Activated CD8-positive, alpha-beta T cell treated with anti-CD3 and anti-CD28 coated beads for 36 hours (primary cell): ENCODE measurements around the gene YBX2. TPM values are rescaled to one million over a fixed set of nuclear protein-coding genes. Genes with fewer than 3 reads are reported as not detected.

Experiments
- ATAC-seq: fragments of 200-7000 bp; cut with Tn5 transposase; one replicate; pipeline ENCODE4 v1.10.0; 2021; ENCODE audit warnings: mild to moderate bottlenecking, moderate library complexity
- CTCF ChIA-PET: fragments of 350-600 bp; sonication (Branson Sonifier 250); formaldehyde crosslinking; loops from one replicate; lab custom pipeline; 2021; ENCODE audit warnings: antibody characterized with exemption; lab: Charles Lee
- POLR2A ChIA-PET: fragments of 350-600 bp; sonication (Branson Sonifier 250); formaldehyde crosslinking; loops from one replicate; lab custom pipeline; 2021; ENCODE audit warnings: antibody characterized with exemption; lab: Charles Lee
- DNase-seq: peaks from one replicate; pipeline ENCODE4 v3.0.0-alpha.2; 2020
- H3K27ac Mint-ChIP-seq: one replicate; pipeline ENCODE4 v1.8.0; 2021; ENCODE audit warnings: mild to moderate bottlenecking, mixed read lengths
- H3K27me3 Mint-ChIP-seq: one replicate; pipeline ENCODE4 v1.8.0; 2021; ENCODE audit warnings: mixed read lengths
- H3K36me3 Mint-ChIP-seq: one replicate; pipeline ENCODE4 v1.8.0; 2021; ENCODE audit warnings: low read depth, mixed read lengths
- H3K4me1 Mint-ChIP-seq: one replicate; pipeline ENCODE4 v1.8.0; 2021; ENCODE audit warnings: low read depth, mixed read lengths
- H3K4me3 Mint-ChIP-seq: one replicate; pipeline ENCODE4 v1.8.0; 2021; ENCODE audit warnings: mild to moderate bottlenecking, moderate library complexity, mixed read lengths
- H3K9me3 Mint-ChIP-seq: one replicate; pipeline ENCODE4 v1.8.0; 2021; ENCODE audit warnings: mixed read lengths
- intact Hi-C: fragments of 100-400 bp; cut with micrococcal nuclease; formaldehyde crosslinking; loops from one replicate; pipeline ENCODE4 v1.10.0; 2022
- total RNA-seq, 2 experiments: library from RNA; stranded (reverse); gene quantifications; one replicate each; pipeline ENCODE4 v1.2.3, GENCODE V29; 2021
- TF ChIP-seq, protein P1 (sequence below): fragments of 200-600 bp; IDR thresholded peaks from one replicate; pipeline ENCODE4 v1.8.0; 2022; ENCODE audit warnings: antibody characterized with exemption, mild to moderate bottlenecking

The YBX2 gene
- total RNA-seq, 2 experiments from 2014 or later, result 0.56 to 0.83 TPM

DNA sequence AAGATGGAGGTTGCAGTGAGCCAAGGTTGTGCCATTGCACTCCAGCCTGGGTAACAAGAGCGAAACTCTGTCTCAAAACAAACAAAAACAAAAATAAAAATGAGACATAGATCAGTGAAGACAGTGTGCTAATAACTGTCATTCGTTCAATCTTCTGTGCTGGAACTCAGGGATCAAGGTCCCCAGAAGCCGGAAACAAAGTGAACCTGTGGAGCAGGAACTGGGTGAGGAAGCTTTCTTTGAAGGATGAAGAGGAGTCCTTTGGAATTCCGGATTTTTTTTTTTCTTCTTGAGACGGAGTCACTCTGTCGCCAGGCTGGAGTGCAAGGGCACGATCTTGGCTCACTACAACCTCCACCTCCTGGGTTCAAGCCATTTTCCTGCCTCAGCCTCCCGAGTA lies 15.0 kb downstream of the YBX2 start:
- ChIA-PET POLR2A (no interaction called here), CTCF (interaction anchor here (2.8 to 10.3 kb wide), 2 partner anchors 19 to 76 kb away, joined by 8 to 144 read pairs; partner anchors contain the start of gene TMEM95)
- no peak overlapping the region for H3K27ac Mint-ChIP-seq
- DNase-seq (no peak), ATAC-seq (no peak)
- peaks cover 16% of the 10 kb centered on the region for H3K27me3 Mint-ChIP-seq
- peaks cover 19% of the 10 kb centered on the region for H3K4me1 Mint-ChIP-seq
- H3K9me3 Mint-ChIP-seq, result no peaks in the 10 kb centered on the region
- H3K4me3 Mint-ChIP-seq, result no peak overlapping the region
- no peaks in the 10 kb centered on the region for H3K36me3 Mint-ChIP-seq
- intact Hi-C loops, result no loop called here
- TF ChIP-seq, protein P1, sequence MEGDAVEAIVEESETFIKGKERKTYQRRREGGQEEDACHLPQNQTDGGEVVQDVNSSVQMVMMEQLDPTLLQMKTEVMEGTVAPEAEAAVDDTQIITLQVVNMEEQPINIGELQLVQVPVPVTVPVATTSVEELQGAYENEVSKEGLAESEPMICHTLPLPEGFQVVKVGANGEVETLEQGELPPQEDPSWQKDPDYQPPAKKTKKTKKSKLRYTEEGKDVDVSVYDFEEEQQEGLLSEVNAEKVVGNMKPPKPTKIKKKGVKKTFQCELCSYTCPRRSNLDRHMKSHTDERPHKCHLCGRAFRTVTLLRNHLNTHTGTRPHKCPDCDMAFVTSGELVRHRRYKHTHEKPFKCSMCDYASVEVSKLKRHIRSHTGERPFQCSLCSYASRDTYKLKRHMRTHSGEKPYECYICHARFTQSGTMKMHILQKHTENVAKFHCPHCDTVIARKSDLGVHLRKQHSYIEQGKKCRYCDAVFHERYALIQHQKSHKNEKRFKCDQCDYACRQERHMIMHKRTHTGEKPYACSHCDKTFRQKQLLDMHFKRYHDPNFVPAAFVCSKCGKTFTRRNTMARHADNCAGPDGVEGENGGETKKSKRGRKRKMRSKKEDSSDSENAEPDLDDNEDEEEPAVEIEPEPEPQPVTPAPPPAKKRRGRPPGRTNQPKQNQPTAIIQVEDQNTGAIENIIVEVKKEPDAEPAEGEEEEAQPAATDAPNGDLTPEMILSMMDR, result no peak

DNA sequence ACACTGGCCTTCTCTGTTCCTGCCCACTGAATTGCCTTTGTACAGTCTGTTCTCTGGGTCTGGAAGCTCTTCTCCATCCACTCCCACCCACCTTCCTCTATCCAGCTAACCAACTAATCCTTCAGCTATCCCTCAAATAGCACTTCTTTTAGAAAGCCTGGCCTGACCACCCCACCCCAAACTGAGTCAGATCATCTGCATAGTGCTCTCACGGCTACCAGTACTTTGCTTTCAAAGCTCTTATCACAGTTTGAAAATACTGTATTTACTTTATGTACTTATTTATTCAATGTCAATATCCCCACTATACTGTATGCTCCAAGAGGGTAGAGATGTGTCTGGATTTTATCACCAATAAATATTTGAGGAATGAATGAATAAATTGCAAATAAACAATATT lies 27.7 kb downstream of the YBX2 start:
- no peak overlapping the region for H3K4me3 Mint-ChIP-seq
- intact Hi-C loops, result no loop called here
- no peak for DNase-seq
- ATAC-seq, result no peak
- H3K36me3 Mint-ChIP-seq, result no peaks in the 10 kb centered on the region
- no peaks in the 10 kb centered on the region for H3K9me3 Mint-ChIP-seq
- peaks cover 17% of the 10 kb centered on the region for H3K4me1 Mint-ChIP-seq
- ChIA-PET CTCF (interaction anchor here (0.9 to 4.5 kb wide), 6 partner anchors 14 to 221 kb away, joined by 3 to 21 read pairs (median 4); no protein-coding TSS in a partner anchor), POLR2A (interaction anchor here (0.6 kb wide), 1 partner anchor 13 kb away, joined by 3 read pairs; no protein-coding TSS in a partner anchor)
- peaks cover 17% of the 10 kb centered on the region for H3K27me3 Mint-ChIP-seq
- TF ChIP-seq, protein P1, result no peak
- no peak overlapping the region for H3K27ac Mint-ChIP-seq

DNA sequence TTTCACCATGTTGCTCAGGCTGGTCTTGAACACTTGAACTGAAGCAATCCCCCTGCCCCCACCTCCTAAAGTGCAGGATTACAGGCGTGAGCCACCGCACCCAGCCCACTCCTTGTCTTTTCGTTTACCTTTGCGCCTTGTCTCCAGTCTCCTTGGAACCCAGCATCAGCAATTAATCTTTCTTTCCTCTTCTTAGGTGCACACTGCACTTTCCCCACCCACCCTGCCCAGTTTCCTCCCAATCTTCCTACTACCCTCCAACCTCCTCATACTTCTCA lies 30.7 kb downstream of the YBX2 start:
- H3K27me3 Mint-ChIP-seq, result peaks cover 18% of the 10 kb centered on the region
- H3K27ac Mint-ChIP-seq, result no peak overlapping the region
- peaks cover 12% of the 10 kb centered on the region for H3K36me3 Mint-ChIP-seq
- ChIA-PET CTCF (no interaction called here), POLR2A (interaction anchor here (1.0 kb wide), 1 partner anchor 29 kb away, joined by 3 read pairs; the partner anchor contains the start of gene DVL2)
- DNase-seq (peak; percentile 14), ATAC-seq (no peak)
- H3K4me1 Mint-ChIP-seq, result peaks cover 33% of the 10 kb centered on the region
- H3K4me3 Mint-ChIP-seq, result no peak overlapping the region
- intact Hi-C loops, result no loop called here
- no peaks in the 10 kb centered on the region for H3K9me3 Mint-ChIP-seq
- TF ChIP-seq, protein P1, result no peak

DNA sequence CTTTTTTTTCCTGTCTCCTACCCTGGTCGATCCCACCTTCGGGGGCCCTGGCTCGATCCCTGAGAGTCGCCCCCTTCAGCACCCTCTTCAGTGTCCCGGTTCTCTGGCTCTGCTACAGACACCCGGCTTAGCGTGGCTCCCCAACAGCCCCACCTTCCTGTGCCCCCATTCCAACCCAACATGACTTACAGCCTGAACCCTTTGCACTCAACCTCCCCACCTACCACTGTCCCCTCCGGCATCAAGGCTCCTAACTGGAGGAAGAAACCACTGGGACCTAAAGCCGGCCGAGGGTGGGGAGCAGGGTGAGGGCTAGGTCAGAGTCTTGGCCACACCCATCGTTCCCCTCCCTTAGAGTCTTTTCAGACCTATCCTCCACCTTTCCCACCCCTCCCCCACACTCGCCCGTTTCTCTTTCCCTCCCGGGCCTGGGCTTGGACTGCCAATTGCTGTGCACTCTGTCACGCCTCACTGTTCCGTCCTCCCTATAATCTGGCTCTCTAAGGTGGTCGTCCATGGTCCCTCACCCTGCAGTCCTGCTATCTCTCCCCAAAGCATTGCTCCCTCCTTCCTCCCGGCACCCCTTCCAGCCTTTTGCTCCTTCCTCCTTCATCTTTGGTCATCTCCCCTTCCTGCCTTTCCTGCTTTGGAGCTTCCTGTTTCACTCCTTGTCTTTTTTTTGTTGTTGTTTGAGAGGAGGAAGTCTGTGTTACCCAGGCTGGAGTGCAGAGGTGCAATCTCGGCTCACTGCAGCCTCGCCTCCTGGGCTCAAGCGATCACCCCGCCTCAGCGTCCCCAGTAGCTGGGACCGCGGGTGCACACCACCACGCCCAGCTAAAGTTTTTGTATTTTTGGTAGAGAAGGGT lies 31.3 kb downstream of the YBX2 start:
- H3K27ac Mint-ChIP-seq, result peak overlapping the region; percentile 50
- ChIA-PET POLR2A (interaction anchor here (0.6 to 1.0 kb wide), 2 partner anchors 29 to 43 kb away, joined by 3 read pairs; partner anchors contain the start of gene DVL2), CTCF (no interaction called here)
- peaks cover 18% of the 10 kb centered on the region for H3K27me3 Mint-ChIP-seq
- H3K9me3 Mint-ChIP-seq, result no peaks in the 10 kb centered on the region
- H3K4me1 Mint-ChIP-seq, result peaks cover 37% of the 10 kb centered on the region
- peak; percentile 25 for ATAC-seq
- peak overlapping the region; percentile 44 for H3K4me3 Mint-ChIP-seq
- peak; percentile 48 for DNase-seq
- H3K36me3 Mint-ChIP-seq, result peaks cover 17% of the 10 kb centered on the region
- intact Hi-C loops, result no loop called here
- TF ChIP-seq, protein P1, result no peak
